ENCODE measurements around the gene RGS12.
A peak's percentile ranks its signal among the peaks of the same experiment; 100 is the strongest.

The RGS12 gene

DNA sequence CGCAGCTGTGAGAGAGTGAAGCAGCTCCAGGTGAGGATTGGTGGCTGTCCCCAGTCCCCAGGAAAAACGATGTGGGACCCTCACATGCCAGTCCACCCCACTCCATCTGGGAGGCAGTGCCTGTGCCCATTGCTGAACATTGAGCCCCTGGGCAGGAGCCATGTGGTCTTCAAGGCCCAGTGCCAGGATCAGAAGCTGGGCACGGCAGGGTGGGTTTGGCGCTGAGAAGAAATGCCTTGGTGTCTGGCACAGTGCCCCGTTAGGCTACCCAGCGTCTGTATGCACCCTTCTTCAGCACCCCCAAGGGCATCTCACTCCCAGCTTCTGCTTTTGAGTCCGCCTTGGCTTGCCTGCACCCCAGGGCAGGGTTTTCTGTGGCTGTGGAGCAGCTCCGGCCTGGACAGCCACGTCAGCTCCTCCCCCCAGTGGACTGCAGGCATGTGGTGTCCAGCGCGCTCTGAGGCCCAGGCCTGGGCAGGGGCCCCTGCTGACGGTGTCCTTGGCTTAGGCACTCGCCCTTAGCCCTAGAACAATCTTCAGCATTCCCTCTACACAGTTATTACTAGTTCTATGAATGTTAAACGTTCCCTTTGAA, 28.6 kb downstream of the RGS12 start:
- Histone ChIP-seq H3K4me1 (no peaks in the 10 kb centered on the region), H3K9me3 (no peaks in the 10 kb centered on the region; the same call in 1 of the 2 replicates), H3K4me3 (ENCODE audit: low read depth, low read length) (no peak overlapping the region), H3K27me3 (no peaks in the 10 kb centered on the region), H3K36me3 (peaks cover 14% of the 10 kb centered on the region)
- TF ChIP-seq, protein P1, sequence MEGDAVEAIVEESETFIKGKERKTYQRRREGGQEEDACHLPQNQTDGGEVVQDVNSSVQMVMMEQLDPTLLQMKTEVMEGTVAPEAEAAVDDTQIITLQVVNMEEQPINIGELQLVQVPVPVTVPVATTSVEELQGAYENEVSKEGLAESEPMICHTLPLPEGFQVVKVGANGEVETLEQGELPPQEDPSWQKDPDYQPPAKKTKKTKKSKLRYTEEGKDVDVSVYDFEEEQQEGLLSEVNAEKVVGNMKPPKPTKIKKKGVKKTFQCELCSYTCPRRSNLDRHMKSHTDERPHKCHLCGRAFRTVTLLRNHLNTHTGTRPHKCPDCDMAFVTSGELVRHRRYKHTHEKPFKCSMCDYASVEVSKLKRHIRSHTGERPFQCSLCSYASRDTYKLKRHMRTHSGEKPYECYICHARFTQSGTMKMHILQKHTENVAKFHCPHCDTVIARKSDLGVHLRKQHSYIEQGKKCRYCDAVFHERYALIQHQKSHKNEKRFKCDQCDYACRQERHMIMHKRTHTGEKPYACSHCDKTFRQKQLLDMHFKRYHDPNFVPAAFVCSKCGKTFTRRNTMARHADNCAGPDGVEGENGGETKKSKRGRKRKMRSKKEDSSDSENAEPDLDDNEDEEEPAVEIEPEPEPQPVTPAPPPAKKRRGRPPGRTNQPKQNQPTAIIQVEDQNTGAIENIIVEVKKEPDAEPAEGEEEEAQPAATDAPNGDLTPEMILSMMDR (IDR thresholded peaks at IDR 0.05; ENCODE audit: low read depth, low read length): no peak
- DNase-seq: peak; percentile 7

DNA sequence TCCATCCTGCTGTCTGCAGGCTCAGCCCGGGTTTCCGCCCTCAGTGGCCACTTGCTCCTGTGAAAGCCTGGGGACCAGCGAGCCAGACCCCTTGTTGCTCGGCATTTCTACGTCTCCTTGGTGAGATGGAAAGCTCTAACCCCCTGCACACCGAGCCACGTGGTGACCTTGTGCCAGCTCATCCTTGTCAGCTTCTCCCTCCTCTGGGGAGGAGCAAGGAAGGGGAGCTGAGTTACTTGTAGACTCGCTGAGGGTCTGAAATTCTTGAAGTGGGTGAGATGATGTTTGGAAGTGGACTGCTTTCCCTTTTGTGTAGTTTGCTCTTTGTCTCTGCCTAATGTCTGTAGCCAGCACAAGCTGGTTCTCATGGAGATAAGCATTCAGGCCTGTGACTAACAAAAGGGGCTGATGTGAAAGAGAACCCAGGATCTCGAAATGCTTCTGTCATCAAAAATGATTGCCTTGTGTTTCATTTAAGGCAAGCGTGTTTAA, 29.3 kb downstream of the RGS12 start:
- no peaks in the 10 kb centered on the region; the same call in 1 of the 2 replicates for H3K9me3 ChIP-seq
- H3K36me3 ChIP-seq: peaks cover 11% of the 10 kb centered on the region; the same call in 1 of the 2 replicates
- H3K27me3 ChIP-seq: no peaks in the 10 kb centered on the region
- H3K4me1 ChIP-seq: no peaks in the 10 kb centered on the region
- TF ChIP-seq, protein P1 (IDR thresholded peaks at IDR 0.05; ENCODE audit: low read depth, low read length): no peak
- peak; percentile 4 for DNase-seq
- no peak overlapping the region for H3K4me3 ChIP-seq (ENCODE audit: low read depth, low read length)

DNA sequence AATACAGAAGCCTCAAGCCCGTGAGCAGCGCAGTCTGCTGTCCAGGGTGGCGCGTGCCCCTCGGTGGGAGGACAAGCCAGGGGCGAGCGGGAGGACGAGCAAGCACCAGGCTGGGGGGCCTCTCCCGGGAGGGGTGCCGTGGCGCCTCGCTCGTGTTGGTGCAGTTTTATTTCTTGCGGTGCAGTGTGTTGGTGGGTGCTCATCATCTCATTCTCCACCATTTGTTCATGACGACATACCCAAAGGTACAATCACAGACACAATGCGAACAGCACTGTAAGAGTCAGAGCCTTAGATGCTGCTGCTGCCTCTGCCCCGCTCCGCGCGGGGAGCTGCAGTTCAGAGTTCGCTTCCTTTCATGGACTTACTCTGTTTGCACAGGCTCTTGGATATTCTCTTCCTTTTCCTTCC, 30.3 kb downstream of the RGS12 start:
- H3K27me3 ChIP-seq: no peaks in the 10 kb centered on the region
- H3K4me1 ChIP-seq: no peaks in the 10 kb centered on the region
- TF ChIP-seq, protein P1 (IDR thresholded peaks at IDR 0.05; ENCODE audit: low read depth, low read length): no peak
- peak; percentile 2 for DNase-seq
- H3K36me3 ChIP-seq: peaks cover 6% of the 10 kb centered on the region; the same call in 1 of the 2 replicates
- H3K9me3 ChIP-seq: no peaks in the 10 kb centered on the region; the same call in 1 of the 2 replicates
- no peak overlapping the region for H3K4me3 ChIP-seq (ENCODE audit: low read depth, low read length)

DNA sequence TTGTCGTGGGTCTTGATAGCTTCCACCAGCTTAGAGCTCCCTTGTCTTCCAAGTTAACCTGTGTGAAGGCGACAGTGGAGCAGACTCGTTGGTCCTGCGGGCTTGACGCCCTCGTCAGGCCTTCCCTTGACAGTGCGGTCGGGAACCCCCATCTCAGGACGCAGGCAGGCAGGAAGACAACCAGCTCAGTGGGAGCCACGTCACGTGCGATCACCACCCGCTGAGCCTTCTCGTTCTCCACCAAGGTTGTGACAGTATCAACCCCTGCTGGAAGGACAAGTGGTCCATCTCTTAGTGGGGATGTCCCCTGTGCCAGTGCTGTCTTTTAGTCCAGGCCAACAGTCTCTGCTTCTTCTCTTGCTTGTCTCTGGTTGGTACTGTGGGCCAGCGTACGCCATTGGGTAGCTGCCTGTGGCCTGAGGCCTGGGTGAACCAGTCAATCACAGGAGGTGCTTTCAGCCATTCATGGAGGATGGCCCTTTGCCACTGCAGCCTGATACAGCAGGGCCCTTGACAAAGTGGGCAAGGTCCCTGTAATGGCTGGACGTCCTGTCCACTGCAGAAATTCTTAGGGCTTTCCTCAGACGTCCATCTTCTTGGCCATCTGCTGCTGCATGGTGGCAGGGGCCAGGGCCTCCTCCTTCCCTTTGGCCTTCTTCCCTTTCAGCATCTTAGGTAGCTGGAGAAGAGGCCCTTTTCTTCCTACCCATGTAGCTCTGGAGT, 31.4 kb downstream of the RGS12 start:
- Histone ChIP-seq H3K4me1 (no peaks in the 10 kb centered on the region), H3K4me3 (ENCODE audit: low read depth, low read length) (no peak overlapping the region)

DNA sequence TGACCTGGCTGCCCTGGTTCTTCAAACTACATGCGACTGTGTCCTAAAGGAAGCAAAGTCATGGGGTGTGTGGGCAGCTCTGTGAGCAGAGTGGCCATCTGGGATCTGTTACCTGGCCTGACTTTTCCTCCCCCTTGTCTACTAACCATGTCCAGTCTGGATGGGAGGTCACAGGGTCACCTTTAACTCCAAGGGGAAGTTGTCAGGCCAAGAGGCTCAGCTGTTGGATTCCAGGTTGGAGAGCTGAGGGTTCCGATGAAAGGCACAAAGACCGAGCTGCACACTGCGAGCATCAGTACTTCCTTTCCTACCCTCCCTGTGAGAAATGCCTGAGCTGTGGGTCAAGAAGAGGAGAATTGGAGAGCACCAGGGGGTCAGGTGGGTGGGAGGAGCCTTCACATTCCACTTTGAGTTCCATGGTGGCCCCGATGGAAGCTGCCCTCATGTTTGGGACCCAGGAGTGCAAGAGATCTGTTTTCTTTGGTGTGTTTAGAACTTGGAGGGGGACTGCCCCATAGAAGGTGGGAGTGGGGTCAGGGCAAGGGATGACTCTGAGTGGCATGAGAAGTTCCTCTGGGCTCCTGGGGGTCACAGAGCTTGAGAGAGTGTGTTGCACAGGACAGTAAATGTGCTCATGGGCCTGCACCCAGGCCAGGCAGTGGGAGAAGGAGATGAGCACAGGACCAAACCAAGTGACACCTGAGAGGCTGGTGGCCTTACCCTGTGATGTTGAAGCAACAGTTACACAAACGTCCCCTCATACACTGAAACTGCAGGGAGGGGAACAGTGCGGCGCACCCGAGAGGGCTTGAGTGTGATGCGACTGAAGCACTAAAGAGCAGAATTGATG, 36.2 kb downstream of the RGS12 start:
- no peak for DNase-seq
- no peaks in the 10 kb centered on the region for H3K4me1 ChIP-seq
- H3K27me3 ChIP-seq: no peaks in the 10 kb centered on the region
- no peaks in the 10 kb centered on the region for H3K36me3 ChIP-seq
- no peaks in the 10 kb centered on the region; the same call in 1 of the 2 replicates for H3K9me3 ChIP-seq
- H3K4me3 ChIP-seq (ENCODE audit: low read depth, low read length): no peak overlapping the region
- TF ChIP-seq, protein P1 (IDR thresholded peaks at IDR 0.05; ENCODE audit: low read depth, low read length): no peak

More for the DNA sequence above, 31.4 kb downstream of the RGS12 start:
- no peaks in the 10 kb centered on the region; the same call in 1 of the 2 replicates for H3K9me3 ChIP-seq
- TF ChIP-seq, protein P1 (IDR thresholded peaks at IDR 0.05; ENCODE audit: low read depth, low read length): no peak
- no peaks in the 10 kb centered on the region for H3K36me3 ChIP-seq
- no peak for DNase-seq
- no peaks in the 10 kb centered on the region for H3K27me3 ChIP-seq

Measured in BE2C (cell line).